Upper lobe of left lung (tissue), 4 donors: ENCODE measurements around the gene SORCS1.

ENCODE experiments used
- CTCF ChIP-seq, 6 experiments: fragments of 450-650 bp in 4 of 6; fragments of 200-600 bp in 2 of 6; sonication (generic) in 2 of 6; IDR thresholded peaks; one replicate each; pipeline ENCODE4 v1.5.1; 2016 to 2019; ENCODE audit warnings: antibody characterized with exemption in 6 of 6
- POLR2AphosphoS5 ChIP-seq, 2 donors: sonication (generic); formaldehyde crosslinking; IDR thresholded peaks; one replicate each; pipeline ENCODE4 v1.5.1; 2017; ENCODE audit warnings: antibody characterized with exemption in 2 of 2

- TF ChIP-seq POLR2AphosphoS5 (IDR thresholded peaks at IDR 0.05) (no peak), CTCF (IDR thresholded peaks at IDR 0.05) (no peak)
Observed at GRCh38 chr10:106655636-106656035, 508.9 kb downstream of the SORCS1 start.
